ENCODE results near the gene BCR.

Gene BCR

DNA sequence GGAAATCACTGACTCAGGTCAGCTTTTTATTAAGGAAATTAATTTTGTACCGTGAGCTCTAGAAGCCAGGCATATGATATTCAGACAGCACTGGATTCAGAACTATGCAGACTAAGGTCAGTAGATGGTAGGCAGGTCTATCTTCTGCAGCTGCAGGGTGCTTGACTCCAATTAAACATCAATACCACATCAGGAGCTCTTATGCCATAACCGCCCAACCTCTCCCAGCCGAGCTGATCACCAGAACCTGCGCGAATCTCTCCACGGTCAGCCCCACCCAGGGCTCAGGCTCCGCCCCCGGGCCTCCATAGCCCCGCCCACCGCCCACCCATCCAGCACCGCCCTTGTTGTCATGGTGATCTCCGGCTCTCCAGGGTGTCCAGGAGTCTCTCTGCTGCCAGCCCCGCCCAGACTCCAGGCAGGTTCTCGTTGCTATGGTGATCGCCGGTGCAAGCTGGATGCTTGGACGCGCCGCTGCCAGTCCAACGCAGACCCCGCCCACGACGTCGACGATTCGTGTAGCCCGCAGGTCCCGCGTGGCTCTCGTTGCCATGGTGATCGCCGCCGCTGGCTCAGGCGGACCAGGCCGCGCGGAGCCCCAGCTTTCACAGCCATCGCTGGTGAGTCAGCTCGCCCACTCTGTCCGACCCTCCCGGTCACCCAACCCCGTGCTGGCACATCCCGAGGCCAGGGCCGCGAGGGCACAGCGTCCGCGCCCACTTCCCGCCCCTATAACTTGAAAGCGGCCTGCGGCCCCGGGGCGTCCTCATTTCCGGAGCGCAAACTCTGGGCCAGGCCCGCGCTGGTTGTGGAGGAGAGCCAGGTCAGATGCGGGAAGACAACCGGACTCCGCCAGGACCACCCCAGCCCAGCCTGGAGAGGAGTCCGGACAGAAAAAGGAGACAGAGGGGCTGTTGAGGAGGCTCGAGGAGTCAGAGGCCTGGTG, 35.1 kb upstream of the BCR start, which contains the start of gene RAB36:
RAB36 (plus strand) TSS at position 546 of the 946 bp plus-strand sequence. CDS start 1,140 bp downstream, outside the sequence.
- DNase-seq: peak; percentile 84 to 92
- TF ChIP-seq POLR2A (IDR thresholded peaks at IDR 0.05; ENCODE audit: low read length) (no peak), GATA1 (IDR thresholded peaks at IDR 0.05; ENCODE audit: low read depth, low read length) (no peak)

DNA sequence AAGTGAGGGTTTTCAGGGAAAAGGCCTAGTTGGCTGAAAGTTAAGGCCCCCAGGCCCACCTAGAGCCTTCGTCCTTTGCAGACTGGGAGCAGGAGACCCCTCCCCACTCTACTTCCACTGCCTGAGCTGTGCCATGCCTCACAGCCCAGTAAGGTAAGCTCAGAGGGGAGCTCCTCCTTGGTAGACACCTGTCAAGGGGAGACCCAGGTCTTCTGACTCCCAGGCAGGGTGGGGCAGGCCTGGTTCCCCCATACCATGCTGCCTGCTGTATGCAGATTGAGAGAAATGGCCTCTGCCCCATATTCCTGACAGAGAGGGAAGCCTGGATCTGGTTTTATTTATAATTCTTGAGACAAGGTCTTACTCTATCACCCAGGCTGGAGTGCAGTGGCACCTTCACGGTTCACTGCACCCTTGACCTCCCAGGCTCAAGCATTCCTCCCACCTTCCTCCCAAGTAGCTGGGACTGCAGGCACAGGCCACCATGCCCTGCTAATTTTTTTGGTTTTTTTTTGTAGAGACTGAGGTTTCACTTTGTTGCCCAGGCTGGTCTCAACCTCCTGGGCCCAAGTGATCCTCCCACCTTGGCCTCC, 34.3 kb upstream of the BCR start:
- DNase-seq: no peak
- TF ChIP-seq POLR2A (IDR thresholded peaks at IDR 0.05; ENCODE audit: low read length) (no peak), GATA1 (IDR thresholded peaks at IDR 0.05; ENCODE audit: low read depth, low read length) (no peak)

DNA sequence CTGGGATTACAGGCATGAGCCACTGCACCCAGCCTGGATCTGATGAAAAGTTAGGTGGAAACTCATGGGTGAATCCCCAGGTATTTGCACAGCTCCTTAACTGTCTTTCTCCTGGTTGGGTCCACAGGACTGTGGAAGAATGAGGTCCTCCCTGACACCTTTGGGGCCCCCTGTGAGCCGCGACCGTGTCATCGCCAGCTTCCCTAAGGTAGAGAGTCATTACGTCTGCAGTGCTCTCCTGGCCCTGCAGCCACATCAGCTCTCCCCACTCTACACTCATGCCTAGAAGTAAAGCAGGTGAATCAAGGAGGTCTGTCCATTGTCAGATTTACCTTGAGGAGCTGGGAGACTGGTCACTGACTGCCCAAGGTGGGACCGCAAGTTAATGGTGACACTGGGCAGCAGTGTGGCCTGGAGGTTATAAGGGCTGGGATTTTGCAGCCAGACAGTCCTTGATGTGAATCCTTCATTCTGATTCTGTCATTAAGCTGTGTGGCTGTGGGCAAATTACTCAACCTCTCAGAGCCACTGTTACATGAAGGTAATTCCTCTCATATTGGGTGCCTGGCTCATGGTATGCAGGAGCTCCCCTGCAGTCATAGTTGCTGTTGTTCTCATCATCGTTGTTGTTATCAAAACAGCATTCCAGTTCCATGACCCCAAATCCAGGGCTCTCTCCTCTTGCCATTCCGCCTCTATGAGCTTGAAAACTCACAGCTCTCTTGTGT, 33.7 kb upstream of the BCR start:
- DNase-seq: no peak
- no peak for TF ChIP-seq POLR2A (IDR thresholded peaks at IDR 0.05; ENCODE audit: low read length)
- no peak for TF ChIP-seq GATA1 (IDR thresholded peaks at IDR 0.05; ENCODE audit: low read depth, low read length)

DNA sequence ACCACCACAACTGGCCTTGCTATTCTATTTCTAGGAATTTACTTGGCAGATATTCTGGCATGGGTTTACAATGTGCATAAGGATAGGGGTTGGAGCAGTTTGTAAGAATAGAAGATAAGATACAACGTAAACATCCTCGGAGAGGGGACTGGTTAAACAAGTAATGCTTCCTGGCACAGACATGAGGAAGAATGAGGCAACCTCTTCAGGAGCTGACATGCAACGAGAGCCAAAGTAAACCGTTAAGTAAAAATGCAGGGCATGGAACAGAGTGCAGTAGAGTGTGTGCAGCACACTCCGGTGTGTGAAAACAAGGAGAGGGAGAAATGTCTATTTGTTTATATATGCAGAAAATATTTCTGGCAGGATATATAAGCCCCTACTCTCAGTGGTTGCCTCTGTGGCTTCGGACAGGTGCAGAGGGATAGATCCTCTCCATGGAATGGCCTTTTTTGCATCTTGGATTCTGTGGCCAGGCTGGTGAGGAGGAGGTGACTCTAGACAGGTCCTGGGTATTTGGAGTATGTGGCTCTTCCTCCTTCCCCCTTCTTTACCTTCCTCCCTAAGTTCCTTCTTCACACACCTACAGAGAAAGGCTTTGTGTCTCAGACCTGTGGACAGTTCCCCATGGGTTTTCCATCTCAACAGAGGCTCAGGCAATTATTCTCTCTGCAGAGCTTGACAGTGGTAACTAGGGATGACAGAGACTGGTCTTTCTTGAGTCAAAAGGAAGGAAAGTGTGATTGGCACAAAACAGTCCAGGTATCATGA, 32.5 kb upstream of the BCR start:
- no peak for TF ChIP-seq GATA1 (IDR thresholded peaks at IDR 0.05; ENCODE audit: low read depth, low read length)
- no peak for TF ChIP-seq POLR2A (IDR thresholded peaks at IDR 0.05; ENCODE audit: low read length)

DNA sequence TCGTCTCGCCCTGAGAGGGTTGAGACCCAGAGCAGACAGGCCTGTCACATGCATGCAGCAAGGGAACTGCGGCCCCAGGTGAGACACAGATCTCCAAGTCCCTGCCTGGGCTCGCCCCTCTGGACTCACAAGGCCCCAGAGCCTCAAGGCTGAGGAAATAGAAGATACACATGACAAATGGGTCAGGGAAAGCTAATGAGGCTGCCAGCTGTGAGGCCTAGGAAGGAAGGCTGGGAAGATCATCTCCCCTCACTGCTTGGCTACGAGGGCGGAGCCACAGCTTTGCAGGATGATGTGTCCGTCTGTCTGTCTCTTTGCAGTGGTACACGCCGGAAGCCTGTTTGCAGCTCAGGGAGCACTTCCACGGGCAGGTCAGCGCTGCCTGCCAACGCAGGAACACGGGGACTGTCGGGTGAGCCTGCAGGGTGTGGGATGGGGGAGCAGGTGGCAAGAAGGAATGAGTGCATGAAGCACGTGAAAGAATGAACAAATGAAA, 30.5 kb upstream of the BCR start:
- DNase-seq: no peak
- TF ChIP-seq POLR2A (IDR thresholded peaks at IDR 0.05; ENCODE audit: low read length): no peak
- TF ChIP-seq GATA1 (IDR thresholded peaks at IDR 0.05; ENCODE audit: low read depth, low read length): no peak

More for the DNA sequence above, 32.5 kb upstream of the BCR start:
- no peak for DNase-seq

DNA sequence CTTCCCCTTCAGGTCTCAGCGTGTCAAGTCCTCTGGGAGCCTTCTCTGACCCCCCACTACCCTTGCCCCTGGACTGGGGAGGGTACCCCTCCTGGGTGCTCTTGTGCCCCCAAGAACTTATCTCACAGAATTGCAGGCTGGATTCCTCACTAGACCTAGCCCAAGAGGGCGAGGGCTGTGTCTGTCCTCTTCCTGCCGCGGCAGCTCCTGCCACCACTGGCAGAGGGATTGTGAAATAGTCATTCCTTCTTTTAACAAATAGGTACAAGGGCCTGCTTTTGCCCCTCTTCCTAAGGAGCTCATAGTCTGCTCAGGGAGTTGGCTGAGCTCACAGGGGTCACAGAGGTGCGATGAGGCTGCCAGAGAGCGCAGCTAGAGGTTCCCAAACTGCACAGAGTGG, 29.5 kb upstream of the BCR start:
- no peak for TF ChIP-seq POLR2A (IDR thresholded peaks at IDR 0.05; ENCODE audit: low read length)
- TF ChIP-seq GATA1 (IDR thresholded peaks at IDR 0.05; ENCODE audit: low read depth, low read length): no peak
- no peak for DNase-seq

DNA sequence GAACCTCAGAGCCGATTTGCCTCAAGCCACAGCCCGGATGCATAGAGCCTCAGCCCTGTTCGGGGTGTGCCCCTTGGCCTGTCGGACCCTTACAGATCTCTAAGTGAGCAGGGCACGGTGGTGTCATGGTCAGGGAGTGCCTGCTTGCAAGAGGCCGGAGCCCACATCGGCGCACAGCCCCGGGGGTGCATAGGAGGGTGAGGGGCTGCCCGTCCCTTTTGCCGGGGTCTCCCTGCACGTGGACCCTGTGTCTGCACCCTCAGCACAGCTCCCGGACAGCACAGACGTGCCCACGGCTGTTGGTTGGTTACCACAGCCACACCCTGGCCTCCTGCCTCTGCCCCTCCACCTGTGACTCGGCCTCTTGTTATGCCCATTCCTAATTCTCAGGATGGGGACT, 28.5 kb upstream of the BCR start:
- TF ChIP-seq GATA1 (IDR thresholded peaks at IDR 0.05; ENCODE audit: low read depth, low read length) (no peak), POLR2A (IDR thresholded peaks at IDR 0.05; ENCODE audit: low read length) (no peak)
- no peak for DNase-seq

DNA sequence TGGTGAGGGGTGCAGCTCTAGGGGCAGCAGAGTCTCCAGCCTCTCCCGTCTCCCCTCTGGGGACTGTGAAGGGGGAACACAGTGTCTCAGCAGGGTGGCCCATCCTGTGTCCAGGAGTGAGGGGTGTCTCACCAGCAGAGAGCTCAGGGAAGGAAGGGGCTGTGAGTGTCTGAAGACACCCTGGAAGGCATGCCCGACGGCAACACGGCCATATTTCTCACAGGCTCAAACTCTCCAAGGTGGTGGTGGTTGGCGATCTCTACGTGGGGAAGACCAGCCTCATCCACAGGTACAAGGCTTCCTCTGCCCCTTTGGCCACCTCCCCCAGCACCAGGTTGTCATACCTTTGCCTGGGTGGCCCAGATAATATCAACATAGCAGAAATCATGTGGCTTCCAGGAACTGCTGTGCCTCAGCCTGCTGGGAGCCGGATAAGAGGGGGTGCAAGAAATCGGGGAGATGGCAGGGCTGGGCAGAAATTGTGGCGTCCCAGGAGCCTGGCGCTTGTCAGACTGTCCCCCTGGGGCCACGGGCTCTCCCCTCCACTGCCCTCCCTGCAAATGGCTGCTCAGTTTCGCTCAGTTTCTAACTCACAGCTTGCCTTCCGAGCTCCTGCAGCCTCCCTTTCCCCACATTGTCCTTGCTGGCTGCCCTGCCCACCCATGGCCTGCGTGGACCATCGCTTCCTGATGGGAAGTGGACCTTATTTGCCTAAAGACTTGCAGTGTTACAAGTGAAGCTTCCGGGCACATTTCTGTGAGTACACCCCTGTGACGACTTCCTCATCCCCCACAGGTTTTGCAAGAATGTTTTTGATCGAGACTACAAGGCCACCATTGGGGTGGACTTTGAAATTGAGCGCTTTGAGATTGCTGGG, 27.8 kb upstream of the BCR start:
- TF ChIP-seq GATA1 (IDR thresholded peaks at IDR 0.05; ENCODE audit: low read depth, low read length) (no peak), POLR2A (IDR thresholded peaks at IDR 0.05; ENCODE audit: low read length) (no peak)
- no peak for DNase-seq

DNA sequence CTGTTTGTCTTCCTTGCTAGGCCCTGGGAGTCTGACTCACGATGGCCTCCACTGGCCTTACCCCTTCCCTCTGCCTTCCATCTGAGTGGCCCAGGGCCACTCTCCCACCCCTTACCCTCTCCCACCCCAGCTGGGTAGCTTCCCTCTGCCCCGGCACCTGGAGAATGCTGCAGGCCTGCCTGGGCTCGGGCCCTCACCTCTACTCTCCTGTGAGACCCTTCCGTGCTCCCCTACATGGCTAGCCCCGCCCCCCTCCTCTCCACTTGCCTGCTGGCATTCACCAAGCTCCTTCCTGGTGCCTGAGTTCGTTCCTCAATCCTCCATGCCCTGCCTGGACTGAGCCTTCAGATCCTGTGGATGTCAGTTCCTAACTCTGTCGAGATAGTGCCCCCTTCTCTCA, 26.3 kb upstream of the BCR start:
- TF ChIP-seq POLR2A (IDR thresholded peaks at IDR 0.05; ENCODE audit: low read length) (no peak), GATA1 (IDR thresholded peaks at IDR 0.05; ENCODE audit: low read depth, low read length) (no peak)
- DNase-seq: no peak

DNA sequence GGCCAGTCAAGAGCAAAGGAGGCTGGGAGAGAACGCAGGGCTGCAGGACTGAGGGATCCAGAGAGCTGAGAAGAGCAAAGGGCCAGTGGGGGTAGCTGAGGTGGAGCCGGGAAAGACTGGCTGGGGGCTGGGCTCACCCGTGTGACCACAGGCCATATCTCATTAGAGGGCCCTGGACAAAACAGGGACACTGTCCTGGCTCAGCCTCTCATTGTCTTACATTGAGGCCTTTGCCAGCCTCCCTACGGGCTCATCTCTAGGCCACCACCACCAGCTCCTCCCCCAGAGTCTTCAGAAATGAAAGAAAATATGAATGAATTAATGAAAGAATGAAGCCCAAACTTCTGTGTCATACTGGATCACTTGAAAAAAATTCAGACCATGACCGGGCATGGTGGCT, 25.8 kb upstream of the BCR start:
- TF ChIP-seq GATA1 (IDR thresholded peaks at IDR 0.05; ENCODE audit: low read depth, low read length) (no peak), POLR2A (IDR thresholded peaks at IDR 0.05; ENCODE audit: low read length) (no peak)
- DNase-seq: no peak

DNA sequence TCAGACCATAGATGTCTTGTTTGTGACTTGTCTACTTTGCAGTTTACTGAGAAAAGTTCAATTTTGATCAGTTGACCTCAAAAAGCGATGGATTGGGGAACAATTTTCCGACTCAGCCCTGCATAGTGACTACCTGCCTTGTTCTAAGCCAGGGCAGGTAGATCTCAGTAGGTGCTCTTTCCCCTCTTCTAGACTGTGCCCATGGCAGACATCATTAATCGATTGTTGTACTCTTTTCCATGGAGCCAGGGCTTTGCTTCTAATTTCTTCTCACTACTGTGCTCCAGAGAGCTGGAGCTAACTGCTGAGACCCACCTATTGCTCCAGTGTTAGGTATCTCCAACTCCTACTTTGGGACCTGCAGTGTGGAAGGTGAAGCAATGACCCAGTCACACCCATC, 25.2 kb upstream of the BCR start:
- no peak for TF ChIP-seq POLR2A (IDR thresholded peaks at IDR 0.05; ENCODE audit: low read length)
- no peak for TF ChIP-seq GATA1 (IDR thresholded peaks at IDR 0.05; ENCODE audit: low read depth, low read length)
- no peak for DNase-seq

DNA sequence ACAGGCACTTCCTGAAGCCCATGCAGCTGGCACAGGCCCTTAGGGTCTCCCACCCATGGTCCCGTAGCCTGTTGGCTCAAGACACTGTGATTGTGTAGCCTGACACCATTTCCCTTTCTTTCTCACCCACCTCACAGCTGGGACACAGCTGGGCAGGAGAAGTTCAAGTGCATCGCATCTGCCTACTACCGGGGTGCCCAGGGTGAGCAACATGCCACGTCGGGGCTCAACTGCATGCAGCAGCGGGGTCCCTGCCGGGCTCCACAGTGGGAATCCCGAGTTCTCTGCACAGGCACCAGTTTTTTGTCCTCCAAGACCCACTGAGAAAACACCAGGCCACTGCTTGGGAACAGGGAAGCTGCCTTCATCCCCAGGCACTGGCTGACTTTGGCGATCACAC, 24.5 kb upstream of the BCR start:
- TF ChIP-seq GATA1 (IDR thresholded peaks at IDR 0.05; ENCODE audit: low read depth, low read length) (no peak), POLR2A (IDR thresholded peaks at IDR 0.05; ENCODE audit: low read length) (no peak)
- no peak for DNase-seq
